Smooth muscle cell (in vitro differentiated cells): ENCODE results near the gene CELA2B. TPM values are rescaled to one million over a fixed set of nuclear protein-coding genes. Genes with fewer than 3 reads are reported as not detected.
"Not testable (repeated sequence)": the region's sequence is repeated elsewhere in the genome, so short reads cannot be mapped to it uniquely, and the experiment has no call there.

Experiments used
- DNase-seq: peaks from one replicate; lab custom pipeline; 2025; ENCODE audit not compliant: unreplicated experiment; lab: John Stamatoyannopoulos, UW
- H2AFZ ChIP-seq: fragments of 200-600 bp; sonication (generic); 2 replicates; pipeline ENCODE4 v1.6.0; 2016; ENCODE audit warnings: antibody characterized with exemption, low read depth, mild to moderate bottlenecking
- H3F3A ChIP-seq: fragments of 200-600 bp; sonication (generic); 2 replicates; pipeline ENCODE4 v1.6.0; 2017; ENCODE audit warnings: antibody characterized with exemption, low read depth
- H3K27ac ChIP-seq: fragments of 200-600 bp; sonication (generic); 2 replicates; pipeline ENCODE4 v1.5.1; 2016; ENCODE audit warnings: low read depth, mild to moderate bottlenecking
- H3K27me3 ChIP-seq: fragments of 200-600 bp; sonication (generic); 2 replicates; pipeline ENCODE4 v1.6.1; 2016; ENCODE audit warnings: low read depth, mild to moderate bottlenecking
- H3K36me3 ChIP-seq: fragments of 200-600 bp; sonication (generic); 2 replicates; pipeline ENCODE4 v1.5.1; 2016; ENCODE audit warnings: low read depth
- H3K4me1 ChIP-seq: fragments of 200-600 bp; sonication (generic); 2 replicates; pipeline ENCODE4 v1.5.1; 2016; ENCODE audit warnings: low read depth
- H3K4me2 ChIP-seq: fragments of 200-600 bp; sonication (generic); 2 replicates; pipeline ENCODE4 v1.6.0; 2016; ENCODE audit warnings: mild to moderate bottlenecking
- H3K4me3 ChIP-seq: fragments of 200-600 bp; sonication (generic); 2 replicates; pipeline ENCODE4 v1.5.1; 2016; ENCODE audit warnings: mild to moderate bottlenecking
- H3K79me2 ChIP-seq: fragments of 200-600 bp; sonication (generic); 2 replicates; pipeline ENCODE4 v1.6.0; 2016; ENCODE audit warnings: low read depth, mild to moderate bottlenecking
- H3K9ac ChIP-seq: fragments of 200-600 bp; sonication (generic); 2 replicates; pipeline ENCODE4 v1.6.0; 2016; ENCODE audit warnings: low read depth
- H3K9me3 ChIP-seq: fragments of 200-600 bp; sonication (generic); replicated peaks from 2 replicates; pipeline ENCODE4 v1.5.1; 2016; ENCODE audit warnings: low read depth
- H4K20me1 ChIP-seq: fragments of 200-600 bp; sonication (generic); 2 replicates; pipeline ENCODE4 v1.6.0; 2016; ENCODE audit warnings: low read depth
- CTCF ChIP-seq: fragments of 200-600 bp; sonication (generic); IDR thresholded peaks from 2 replicates; pipeline ENCODE4 v1.5.1; 2017; ENCODE audit warnings: borderline replicate concordance, mild to moderate bottlenecking, antibody characterized with exemption; ENCODE audit not compliant: insufficient read depth, poor library complexity, severe bottlenecking
- WGBS: methylation state at CpG from one replicate; pipeline ENCODE4 v1.1.7; 2016; ENCODE audit warnings: low lambda C conversion rate; 5-methylcytosine and 5-hydroxymethylcytosine counted together
- polyA plus RNA-seq: library from polyadenylated mRNA; unstranded; fragments of >200 nt; fragmentation: Nextera tagmentation; extraction: Ambion mirVana; gene quantifications from 2 replicates; pipeline ENCODE4 v1.2.1, GENCODE V29; 2016
- total RNA-seq: library from RNA; depleted of rRNA; stranded (reverse); fragments of >200 nt; gene quantifications from 2 replicates; pipeline ENCODE4 v1.2.3, GENCODE V29; 2014

CELA2B gene
- total and polyA plus RNA-seq, 2 experiments from 2014 or later = not detected

GRCh38 chr1:15519625-15520024 lies 43.7 kb downstream of the CELA2B start:
- 90% methylated on average over 3 of the region's 3 CpGs for WGBS
- Histone ChIP-seq H3K36me3 (no peaks in the 10 kb centered on the region), H3K79me2 (no peaks in the 10 kb centered on the region), H2AFZ (no peak overlapping the region), H3K4me1 (peaks cover 6% of the 10 kb centered on the region), H3K9me3 (no peaks in the 10 kb centered on the region), H3K9ac (no peak overlapping the region), H3K4me2 (no peak overlapping the region), H3K4me3 (no peak overlapping the region), H3K27me3 (no peaks in the 10 kb centered on the region), H4K20me1 (no peaks in the 10 kb centered on the region), H3F3A (no peaks in the 10 kb centered on the region), H3K27ac (no peak overlapping the region)
- DNase-seq = no peak
- TF ChIP-seq CTCF = no peak

- H3K36me3 ChIP-seq, H3K79me2 ChIP-seq, H3K4me2 ChIP-seq, H3K9ac ChIP-seq, H3K27me3 ChIP-seq, H2AFZ ChIP-seq, DNase-seq, H3F3A ChIP-seq, H3K9me3 ChIP-seq, H4K20me1 ChIP-seq, H3K4me3 ChIP-seq, H3K27ac ChIP-seq: not testable (repeated sequence)
- H3K4me1 ChIP-seq = peaks cover 15% of the 10 kb centered on the region
- WGBS = 94% methylated on average over 17 of the region's 17 CpGs
These were observed 45.5 kb downstream of the CELA2B start for GRCh38 chr1:15521206-15521906.

GRCh38 chr1:15522551-15522950 lies 46.6 kb downstream of the CELA2B start:
- peaks cover 5% of the 10 kb centered on the region for H3K79me2 ChIP-seq
- 98% methylated on average over 4 of the region's 4 CpGs for WGBS
- no peak overlapping the region for H3K4me2 ChIP-seq
- H4K20me1 ChIP-seq = no peaks in the 10 kb centered on the region
- no peak overlapping the region for H3K4me3 ChIP-seq
- H3K27ac ChIP-seq = no peak overlapping the region
- no peak overlapping the region for H3K9ac ChIP-seq
- no peak for DNase-seq
- no peaks in the 10 kb centered on the region for H3K9me3 ChIP-seq
- H3K36me3 ChIP-seq = no peaks in the 10 kb centered on the region
- H3K27me3 ChIP-seq = no peaks in the 10 kb centered on the region
- no peak overlapping the region for H2AFZ ChIP-seq
- H3K4me1 ChIP-seq = peaks cover 19% of the 10 kb centered on the region
- H3F3A ChIP-seq = peaks cover 8% of the 10 kb centered on the region
- no peak for TF ChIP-seq CTCF

- peaks cover 12% of the 10 kb centered on the region for H3K79me2 ChIP-seq
- no peak for TF ChIP-seq CTCF
- H3K4me1 ChIP-seq = peaks cover 23% of the 10 kb centered on the region
- H4K20me1 ChIP-seq = no peaks in the 10 kb centered on the region
- H3K9ac ChIP-seq = peak overlapping the region; percentile 86
- H3K4me3 ChIP-seq = peak overlapping the region; percentile 87
- peak overlapping the region; percentile 89 for H2AFZ ChIP-seq
- no peak for DNase-seq
- no peaks in the 10 kb centered on the region for H3K9me3 ChIP-seq
- 46% methylated on average over 18 of the region's 18 CpGs for WGBS
- no peaks in the 10 kb centered on the region for H3K27me3 ChIP-seq
- H3K4me2 ChIP-seq = peak overlapping the region; percentile 92
- peak overlapping the region; percentile 83 for H3K27ac ChIP-seq
- H3F3A ChIP-seq = peaks cover 8% of the 10 kb centered on the region
- H3K36me3 ChIP-seq = no peaks in the 10 kb centered on the region
These were observed 47.5 kb downstream of the CELA2B start for GRCh38 chr1:15523104-15524020.
